GM06990 (cell line): ENCODE results near the gene MTG1.

Experiments used
- DNase-seq: peaks from one replicate; pipeline ENCODE4 v3.0.0-alpha.2; 2011; ENCODE audit not compliant: insufficient read length; ENCODE audit errors: extremely low read depth
- H3K27me3 ChIP-seq: replicated peaks from 2 replicates; pipeline ENCODE4 v1.6.0; 2011; ENCODE audit warnings: low read length; ENCODE audit not compliant: control insufficient read depth, insufficient read depth
- H3K36me3 ChIP-seq: 2 replicates; pipeline ENCODE4 v1.5.1; 2011; ENCODE audit warnings: low read length; ENCODE audit not compliant: control insufficient read depth, insufficient read depth
- H3K4me3 ChIP-seq: replicated peaks from 2 replicates; pipeline ENCODE4 v1.5.1; 2011; ENCODE audit warnings: low read depth, mild to moderate bottlenecking, control low read depth, low read length
- CTCF ChIP-seq: IDR thresholded peaks from 2 replicates; pipeline ENCODE4 v1.5.1; 2011; ENCODE audit warnings: low read length, control low read depth, mild to moderate bottlenecking, inconsistent platforms; ENCODE audit not compliant: insufficient read depth, poor library complexity, severe bottlenecking

The MTG1 gene, protein sequence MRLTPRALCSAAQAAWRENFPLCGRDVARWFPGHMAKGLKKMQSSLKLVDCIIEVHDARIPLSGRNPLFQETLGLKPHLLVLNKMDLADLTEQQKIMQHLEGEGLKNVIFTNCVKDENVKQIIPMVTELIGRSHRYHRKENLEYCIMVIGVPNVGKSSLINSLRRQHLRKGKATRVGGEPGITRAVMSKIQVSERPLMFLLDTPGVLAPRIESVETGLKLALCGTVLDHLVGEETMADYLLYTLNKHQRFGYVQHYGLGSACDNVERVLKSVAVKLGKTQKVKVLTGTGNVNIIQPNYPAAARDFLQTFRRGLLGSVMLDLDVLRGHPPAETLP

DNA sequence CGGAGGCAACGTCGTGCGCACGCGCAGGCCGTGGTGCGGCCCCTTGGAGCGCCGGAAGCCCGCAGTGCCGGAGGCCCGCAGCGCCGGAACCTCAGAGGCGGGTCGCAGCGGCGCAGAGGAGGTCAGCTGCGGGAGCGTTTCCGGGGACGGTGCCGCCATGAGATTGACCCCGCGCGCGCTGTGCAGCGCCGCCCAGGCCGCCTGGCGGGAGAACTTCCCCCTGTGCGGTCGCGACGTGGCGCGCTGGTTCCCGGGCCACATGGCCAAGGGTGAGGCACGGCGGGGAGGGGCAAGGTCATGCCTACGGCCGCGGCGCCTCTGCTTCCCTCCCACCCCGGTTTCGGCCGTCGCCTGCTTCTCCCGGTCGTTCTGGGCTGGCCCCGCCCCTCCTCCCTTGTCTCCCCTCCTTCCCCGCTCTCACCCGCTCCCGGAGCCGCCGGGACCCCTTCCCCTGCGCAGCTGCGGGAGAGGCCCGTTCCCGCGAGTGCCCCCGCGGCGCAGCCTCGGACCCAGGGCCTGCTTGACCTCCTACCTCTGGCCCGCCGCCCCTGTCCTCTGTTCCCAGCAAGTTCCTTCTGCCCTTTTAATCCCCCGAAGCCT is at the start of gene MTG1:
Gene MTG1, plus strand, starts transcription at position 94 of the 600 bp plus-strand sequence. Its CDS starts 64 bp downstream, at position 158.
- DNase-seq: peak; percentile 97
- TF ChIP-seq CTCF: peak; percentile 13
- peak within 1 kb of the TSS; percentile 90 for H3K4me3 ChIP-seq
- H3K36me3 ChIP-seq: peaks cover 10% of the 10 kb centered on the region
- no peaks in the 10 kb centered on the region for H3K27me3 ChIP-seq

DNA sequence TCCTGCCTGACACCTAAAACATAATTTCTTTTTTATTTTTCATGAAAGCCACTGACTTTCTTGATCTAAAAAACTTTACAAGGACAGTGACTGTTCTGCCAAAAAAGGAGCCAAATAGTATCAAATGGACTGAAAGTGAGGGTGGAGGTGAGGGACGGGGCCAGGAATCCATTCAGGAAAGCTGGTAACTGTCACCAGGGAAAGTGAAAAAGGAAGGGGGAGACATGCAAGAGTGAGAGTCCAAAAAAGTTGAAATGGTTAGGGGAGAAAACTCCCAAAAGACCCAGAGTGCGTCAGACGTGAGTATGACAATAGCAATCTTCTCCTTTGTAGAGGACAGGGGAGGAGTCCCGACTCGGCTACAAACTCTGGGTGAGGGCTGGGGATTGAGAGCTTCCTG is 49.7 kb upstream of the MTG1 start:
- Histone ChIP-seq H3K4me3 (no peak overlapping the region), H3K27me3 (no peaks in the 10 kb centered on the region), H3K36me3 (no peaks in the 10 kb centered on the region)
- TF ChIP-seq CTCF: no peak
- DNase-seq: no peak

- no peak for DNase-seq
- no peaks in the 10 kb centered on the region; the same call in 1 of the 2 replicates for H3K27me3 ChIP-seq
- H3K4me3 ChIP-seq: no peak overlapping the region
- H3K36me3 ChIP-seq: no peaks in the 10 kb centered on the region
- no peak for TF ChIP-seq CTCF
These were observed 47.5 kb upstream of the MTG1 start for GRCh38 chr10:133346413-133346812.

DNA sequence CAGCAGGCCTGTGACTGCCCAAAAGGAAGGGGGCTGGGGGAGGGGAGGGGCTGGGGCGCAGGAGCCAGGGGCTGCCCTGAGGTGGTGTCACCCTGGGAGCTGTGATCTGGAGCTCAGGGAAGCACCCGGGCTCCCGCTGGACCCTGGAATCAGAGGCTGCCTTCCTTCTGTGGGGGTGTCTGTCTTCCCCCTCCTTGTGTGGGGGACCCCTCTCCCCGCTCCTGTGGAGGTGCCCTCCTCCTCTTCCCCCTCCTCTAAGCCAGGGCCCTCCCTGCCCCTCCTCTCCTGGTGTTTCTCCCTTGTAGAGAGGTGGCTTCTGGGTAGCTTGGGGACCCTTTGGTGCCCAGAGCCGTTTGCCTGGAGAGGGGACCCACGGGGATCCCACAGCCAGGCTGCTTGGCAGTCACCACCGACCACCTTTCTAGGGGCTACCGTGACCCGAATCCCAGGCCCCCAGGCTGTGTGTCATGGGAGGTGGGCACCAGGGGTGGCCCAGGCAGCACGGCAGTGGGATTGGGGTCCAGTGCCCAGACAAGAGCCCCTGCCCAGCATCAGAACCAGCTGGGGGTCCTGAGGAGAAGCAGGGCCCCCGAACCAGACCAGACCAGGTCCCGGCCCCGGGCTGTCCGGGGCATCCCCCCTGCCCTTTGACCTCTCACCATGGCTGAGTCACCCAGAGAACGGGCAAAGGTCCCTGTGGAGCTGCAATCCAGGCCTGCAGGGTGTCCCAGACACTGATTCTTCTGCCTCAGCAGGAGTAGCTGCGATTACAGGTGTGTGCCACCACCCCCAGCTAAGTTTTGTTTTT is 46.0 kb upstream of the MTG1 start:
- Histone ChIP-seq H3K4me3 (no peak overlapping the region), H3K27me3 (no peaks in the 10 kb centered on the region; the same call in 1 of the 2 replicates), H3K36me3 (no peaks in the 10 kb centered on the region)
- no peak for TF ChIP-seq CTCF
- no peak for DNase-seq

- Histone ChIP-seq H3K4me3 (no peak overlapping the region), H3K36me3 (no peaks in the 10 kb centered on the region), H3K27me3 (no peaks in the 10 kb centered on the region; the same call in 1 of the 2 replicates)
- DNase-seq: no peak
- TF ChIP-seq CTCF: no peak
These were observed 44.8 kb upstream of the MTG1 start for GRCh38 chr10:133349160-133349568.
